Measurements from ENCODE around the gene TMEM272. TPM values are rescaled to one million over a fixed set of nuclear protein-coding genes. Genes with fewer than 3 reads are reported as not detected.

TMEM272 gene
- total and polyA plus RNA-seq, 2 donors (not counting 1 experiment from before 2014, with no cell fraction given), result not detected

- Histone ChIP-seq H4K20me1 (ENCODE audit: control insufficient read depth, insufficient read depth, low read length, poor library complexity, severe bottlenecking) (no peaks in the 10 kb centered on the region), H3K79me2 (ENCODE audit: control insufficient read depth, insufficient read depth, low read length) (no peaks in the 10 kb centered on the region), H3K27ac (ENCODE audit: low read length in 2 of 2) (no peak overlapping the region), H3K36me3 (replicated peaks in 1 of 2; ENCODE audit: control extremely low read depth in 1 of 2, control insufficient read depth in 1 of 2, extremely low read depth in 1 of 2, insufficient read depth in 2 of 2, low read length in 1 of 2) (no peaks in the 10 kb centered on the region), H2AFZ (ENCODE audit: insufficient read depth, low read depth, low read length, poor library complexity, severe bottlenecking) (no peak overlapping the region), H3K9ac (ENCODE audit: low read length) (no peak overlapping the region), H3K9me3 (ENCODE audit: control extremely low read depth in 1 of 3, control insufficient read depth in 2 of 3, insufficient read depth in 1 of 3, low read length in 2 of 3) (no peaks in the 10 kb centered on the region), H3K4me2 (replicated peaks; ENCODE audit: low read depth, low read length, poor library complexity, severe bottlenecking) (no peak overlapping the region), H3K27me3 (replicated peaks in 1 of 4; ENCODE audit: control extremely low read depth in 1 of 4, control insufficient read depth in 3 of 4, insufficient read depth in 4 of 4, low read length in 3 of 4) (no peaks in the 10 kb centered on the region), H3K4me3 (ENCODE audit: control extremely low read depth in 1 of 5, extremely low read depth in 1 of 5, insufficient read depth in 1 of 5, low read depth in 2 of 5, low read length in 4 of 5) (no peak overlapping the region), H3K4me1 (ENCODE audit: control insufficient read depth in 2 of 2, insufficient read depth in 2 of 2, low read length in 2 of 2) (peaks cover 21 to 26% of the 10 kb centered on the region in 2 donors)
- Mint-ChIP-seq H3K27me3 (no peaks in the 10 kb centered on the region), H3K4me3 (no peak overlapping the region), H3K27ac (no peak overlapping the region), H3K9me3 (ENCODE audit: insufficient read depth) (no peaks in the 10 kb centered on the region), H3K4me1 (peaks cover 40% of the 10 kb centered on the region)
- POLR2A ChIA-PET, result no interaction called here
- CTCF ChIA-PET, result interaction anchor here (1.3 kb wide), 1 partner anchor 11 kb away, joined by 6 read pairs; no protein-coding TSS in a partner anchor
- DNase-seq (no peak), ATAC-seq (ENCODE audit: low read depth) (no peak)
- intact Hi-C loops (cut with micrococcal nuclease), result loop anchor here (10.0 kb wide), 1 partner anchor 584 kb away; the partner anchor contains the start of gene FAM124A
- no peak for TF ChIP-seq EZH2 (IDR thresholded peaks at IDR 0.05; ENCODE audit: borderline replicate concordance, insufficient read depth, low read depth, low read length, poor library complexity, severe bottlenecking)
These were observed 36.2 kb downstream of the TMEM272 start for GRCh38 chr13:51808811-51809210.

- ChIA-PET CTCF (interaction anchor here (1.6 to 2.1 kb wide), 2 partner anchors 8 to 9 kb away, joined by 9 to 10 read pairs; no protein-coding TSS in a partner anchor), POLR2A (no interaction called here)
- Histone ChIP-seq H2AFZ (ENCODE audit: insufficient read depth, low read depth, low read length, poor library complexity, severe bottlenecking) (no peak overlapping the region), H4K20me1 (ENCODE audit: control insufficient read depth, insufficient read depth, low read length, poor library complexity, severe bottlenecking) (no peaks in the 10 kb centered on the region), H3K27me3 (replicated peaks in 1 of 4; ENCODE audit: control extremely low read depth in 1 of 4, control insufficient read depth in 3 of 4, insufficient read depth in 4 of 4, low read length in 3 of 4) (no peaks in the 10 kb centered on the region), H3K79me2 (ENCODE audit: control insufficient read depth, insufficient read depth, low read length) (no peaks in the 10 kb centered on the region), H3K27ac (ENCODE audit: low read length in 2 of 2) (no peak overlapping the region), H3K4me3 (ENCODE audit: control extremely low read depth in 1 of 5, extremely low read depth in 1 of 5, insufficient read depth in 1 of 5, low read depth in 2 of 5, low read length in 4 of 5) (no peak overlapping the region), H3K4me2 (replicated peaks; ENCODE audit: low read depth, low read length, poor library complexity, severe bottlenecking) (no peak overlapping the region), H3K9ac (ENCODE audit: low read length) (no peak overlapping the region), H3K9me3 (ENCODE audit: control extremely low read depth in 1 of 3, control insufficient read depth in 2 of 3, insufficient read depth in 1 of 3, low read length in 2 of 3) (no peaks in the 10 kb centered on the region), H3K36me3 (replicated peaks in 1 of 2; ENCODE audit: control extremely low read depth in 1 of 2, control insufficient read depth in 1 of 2, extremely low read depth in 1 of 2, insufficient read depth in 2 of 2, low read length in 1 of 2) (no peaks in the 10 kb centered on the region), H3K4me1 (ENCODE audit: control insufficient read depth in 2 of 2, insufficient read depth in 2 of 2, low read length in 2 of 2) (peaks cover 32 to 39% of the 10 kb centered on the region in 2 donors)
- H3K9me3 Mint-ChIP-seq (ENCODE audit: insufficient read depth), result no peaks in the 10 kb centered on the region
- ATAC-seq (ENCODE audit: low read depth) (no peak), DNase-seq (no peak)
- peaks cover 48% of the 10 kb centered on the region for H3K4me1 Mint-ChIP-seq
- intact Hi-C loops (cut with micrococcal nuclease), result loop anchor here (10.0 kb wide), 1 partner anchor 582 kb away; the partner anchor contains the start of gene FAM124A
- WGBS (ENCODE audit: insufficient coverage), result no CpG with 5 or more reads among the region's 5 CpGs
- H3K27ac Mint-ChIP-seq, result no peak overlapping the region
- TF ChIP-seq CTCF (IDR thresholded peaks at IDR 0.05), result no peak
- no peak for TF ChIP-seq EZH2 (IDR thresholded peaks at IDR 0.05; ENCODE audit: borderline replicate concordance, insufficient read depth, low read depth, low read length, poor library complexity, severe bottlenecking)
- H3K27me3 Mint-ChIP-seq, result no peaks in the 10 kb centered on the region
- no peak overlapping the region for H3K4me3 Mint-ChIP-seq
These were observed 37.9 kb downstream of the TMEM272 start for GRCh38 chr13:51807041-51807440.
